Progenitor cell of endocrine pancreas (in vitro differentiated cells): ENCODE results near the gene TKT. TPM values are rescaled to one million over a fixed set of nuclear protein-coding genes. Genes with fewer than 3 reads are reported as not detected.

Source experiments
- DNase-seq: peaks from one replicate; pipeline ENCODE4 v3.0.0; 2021; ENCODE audit warnings: low spot score; ENCODE audit not compliant: unreplicated experiment
- H3K27ac Mint-ChIP-seq: 2 replicates; pipeline ENCODE4 v1.8.0; 2021; ENCODE audit warnings: mild to moderate bottlenecking, moderate library complexity, mixed read lengths
- H3K27me3 Mint-ChIP-seq: 2 replicates; pipeline ENCODE4 v1.8.0; 2021; ENCODE audit warnings: mixed read lengths
- H3K36me3 Mint-ChIP-seq: 2 replicates; pipeline ENCODE4 v1.8.0; 2022; ENCODE audit warnings: mixed read lengths; ENCODE audit not compliant: insufficient read depth
- H3K4me1 Mint-ChIP-seq: 2 replicates; pipeline ENCODE4 v1.8.0; 2021; ENCODE audit warnings: low read depth, mixed read lengths
- H3K4me3 Mint-ChIP-seq: 2 replicates; pipeline ENCODE4 v1.8.0; 2021; ENCODE audit warnings: low read depth, mild to moderate bottlenecking, moderate library complexity, mixed read lengths
- H3K9me3 Mint-ChIP-seq: 2 replicates; pipeline ENCODE4 v1.8.0; 2021; ENCODE audit warnings: low read depth, mixed read lengths
- CTCF ChIP-seq: fragments of 200-600 bp; sonication (generic); IDR thresholded peaks from one replicate; pipeline ENCODE4 v1.5.0; 2021; ENCODE audit warnings: antibody characterized with exemption, mild to moderate bottlenecking; ENCODE audit not compliant: unreplicated experiment
- total RNA-seq: library from RNA; stranded (reverse); gene quantifications from 2 replicates; pipeline ENCODE4 v1.2.1, GENCODE V29; 2021

The TKT gene
- total RNA-seq, 1 donor from 2014 or later, result 250 TPM

- no peaks in the 10 kb centered on the region for H3K4me1 Mint-ChIP-seq
- H3K27me3 Mint-ChIP-seq, result peaks cover 11% of the 10 kb centered on the region
- peaks cover 2% of the 10 kb centered on the region for H3K36me3 Mint-ChIP-seq
- DNase-seq, result peak; percentile 61
- no peak overlapping the region for H3K27ac Mint-ChIP-seq
- H3K9me3 Mint-ChIP-seq, result no peaks in the 10 kb centered on the region
- no peak overlapping the region for H3K4me3 Mint-ChIP-seq
- peak; percentile 98 for TF ChIP-seq CTCF
Measured at GRCh38 chr3:53195602-53196574, 59.9 kb downstream of the TKT start.

GRCh38 chr3:53195066-53195450 is 60.8 kb downstream of the TKT start:
- DNase-seq, result no peak
- TF ChIP-seq CTCF, result no peak
- H3K4me1 Mint-ChIP-seq, result no peaks in the 10 kb centered on the region
- no peak overlapping the region for H3K27ac Mint-ChIP-seq
- H3K36me3 Mint-ChIP-seq, result peaks cover 4% of the 10 kb centered on the region
- H3K27me3 Mint-ChIP-seq, result peaks cover 9% of the 10 kb centered on the region
- H3K4me3 Mint-ChIP-seq, result no peak overlapping the region
- H3K9me3 Mint-ChIP-seq, result no peaks in the 10 kb centered on the region

- H3K4me1 Mint-ChIP-seq, result no peaks in the 10 kb centered on the region
- DNase-seq, result no peak
Measured at GRCh38 chr3:53194210-53195065, 61.4 kb downstream of the TKT start.

GRCh38 chr3:53193466-53194209 is 62.2 kb downstream of the TKT start:
- H3K9me3 Mint-ChIP-seq, result no peaks in the 10 kb centered on the region
- H3K36me3 Mint-ChIP-seq, result peaks cover 8% of the 10 kb centered on the region
- DNase-seq, result no peak
- H3K4me3 Mint-ChIP-seq, result no peak overlapping the region
- no peak for TF ChIP-seq CTCF
- peaks cover 8% of the 10 kb centered on the region for H3K27me3 Mint-ChIP-seq
- no peaks in the 10 kb centered on the region for H3K4me1 Mint-ChIP-seq
- peak overlapping the region; percentile 52 for H3K27ac Mint-ChIP-seq

More at GRCh38 chr3:53194210-53195065, 61.4 kb downstream of the TKT start:
- Mint-ChIP-seq H3K27ac (no peak overlapping the region), H3K9me3 (no peaks in the 10 kb centered on the region), H3K36me3 (peaks cover 7% of the 10 kb centered on the region), H3K27me3 (peaks cover 9% of the 10 kb centered on the region), H3K4me3 (no peak overlapping the region)
- no peak for TF ChIP-seq CTCF
